K562 (cell line): ENCODE data around the gene FBLN7. TPM values are rescaled to one million over a fixed set of nuclear protein-coding genes. Genes with fewer than 3 reads are reported as not detected.

ENCODE experiments used
- ATAC-seq: fragments of 200-7000 bp; cut with Tn5 transposase; 3 replicates; pipeline ENCODE4 v1.9.1; 2020; ENCODE audit warnings: moderate library complexity
- BruUV-seq: library from RNA; stranded (reverse); fragments of 400-500 nt; replicated peaks from 2 replicates; lab custom pipeline; 2021; lab: Mats Ljungman, UMichigan
- CTCF ChIA-PET: fragments of 300-600 bp; formaldehyde crosslinking; extraction: SDS; loops from one replicate; lab custom pipeline; 2021; ENCODE audit warnings: low intra/inter-chr PET ratio; lab: Yijun Ruan, JAX
- POLR2A ChIA-PET: fragments of 300-600, 350-650 bp; sonication (Branson Sonifier 250); formaldehyde crosslinking; extraction: SDS; loops from one replicate; lab custom pipeline; 2021; ENCODE audit warnings: antibody characterized with exemption, inconsistent platforms; lab: Yijun Ruan, JAX
- DNase-seq, 4 experiments: peaks; one replicate each; pipeline versions ENCODE4 v3.0.0 to v3.0.0-alpha.2; 2011 to 2018; ENCODE audit warnings: low spot score in 3 of 4, mixed read lengths in 3 of 4; ENCODE audit errors: extremely low read depth in 1 of 4
- FAIRE-seq: peaks from 2 replicates; lab custom pipeline; 2011; peaks lifted over from hg19 to GRCh38; lab: Jason Lieb, UNC
- H2AFZ ChIP-seq: 2 replicates; pipeline ENCODE4 v1.6.0; 2011; ENCODE audit warnings: low read depth, low read length, control low read depth, inconsistent platforms
- H3K27ac ChIP-seq: fragments of 200-600 bp; 3 replicates; pipeline ENCODE4 v1.8.0; 2011; ENCODE audit warnings: low read depth, mild to moderate bottlenecking, control low read depth, inconsistent platforms, low read length, moderate library complexity, mixed read lengths; ENCODE audit errors: extremely low read depth
- H3K27me3 ChIP-seq, 2 experiments: fragments of 300-600 bp in 1 of 2; 2 replicates in 1 of 2; 3 replicates in 1 of 2; pipeline versions ENCODE4 v1.6.0 to v1.8.0; 2011; ENCODE audit warnings: inconsistent platforms in 2 of 2, low read length in 2 of 2, mild to moderate bottlenecking in 1 of 2, mixed read lengths in 1 of 2, moderate library complexity in 1 of 2; ENCODE audit not compliant: control insufficient read depth in 2 of 2, insufficient read depth in 2 of 2
- H3K36me3 ChIP-seq: fragments of 300-600 bp; 3 replicates; pipeline ENCODE4 v1.8.0; 2011; ENCODE audit warnings: mild to moderate bottlenecking, low read length, inconsistent platforms; ENCODE audit not compliant: control insufficient read depth, insufficient read depth
- H3K4me1 ChIP-seq, 2 experiments: fragments of 200-600 bp in 1 of 2; replicated peaks in 1 of 2; 2 replicates in 1 of 2; 3 replicates in 1 of 2; pipeline versions ENCODE4 v1.5.1 to v1.8.0; 2011; ENCODE audit warnings: inconsistent platforms in 2 of 2, low read length in 2 of 2, mild to moderate bottlenecking in 1 of 2, mixed read lengths in 1 of 2, moderate library complexity in 1 of 2; ENCODE audit not compliant: control insufficient read depth in 2 of 2, insufficient read depth in 2 of 2
- H3K4me2 ChIP-seq: 2 replicates; pipeline ENCODE4 v1.6.1; 2011; ENCODE audit warnings: low read length, control low read depth, inconsistent platforms, mixed read lengths; ENCODE audit not compliant: insufficient read depth
- H3K4me3 ChIP-seq: fragments of 200-600 bp; sonication (generic), shearing (Covaris generic); 2 replicates; pipeline ENCODE4 v1.5.1; 2016; ENCODE audit warnings: control low read depth, inconsistent platforms
- H3K79me2 ChIP-seq: fragments of 200-600 bp; 3 replicates; pipeline ENCODE4 v1.8.0; 2011; ENCODE audit warnings: low read length, inconsistent platforms; ENCODE audit not compliant: control insufficient read depth, insufficient read depth
- H3K9ac ChIP-seq, 2 experiments: 2 replicates each; pipeline versions ENCODE4 v1.6.0 to v1.6.1; 2011; ENCODE audit warnings: low read depth in 2 of 2, low read length in 2 of 2, control low read depth in 1 of 2, inconsistent platforms in 1 of 2, mild to moderate bottlenecking in 1 of 2, mixed read lengths in 1 of 2; ENCODE audit not compliant: insufficient read depth in 1 of 2
- H3K9me1 ChIP-seq: one replicate; pipeline ENCODE4 v1.6.0; 2011; ENCODE audit warnings: inconsistent platforms, mild to moderate bottlenecking, low read length, moderate library complexity; ENCODE audit not compliant: control insufficient read depth, insufficient read depth
- H3K9me3 ChIP-seq: replicated peaks from 2 replicates; pipeline ENCODE4 v1.5.1; 2011; ENCODE audit warnings: low read depth, low read length, inconsistent platforms; ENCODE audit not compliant: control insufficient read depth, insufficient read depth
- H4K20me1 ChIP-seq: replicated peaks from 2 replicates; pipeline ENCODE4 v1.6.1; 2011; ENCODE audit warnings: low read length, inconsistent platforms, mixed read lengths; ENCODE audit not compliant: control insufficient read depth, insufficient read depth
- CBFA2T2 ChIP-seq: fragments of 450-650 bp; conservative IDR thresholded peaks from 2 replicates; pipeline ENCODE4 v1.6.1; 2017; ENCODE audit warnings: mild to moderate bottlenecking
- CEBPG ChIP-seq, 3 experiments: fragments of 200-800 bp in 1 of 3; sonication (Bioruptor generic) in 1 of 3; sonication (generic) in 1 of 3; formaldehyde crosslinking in 1 of 3; IDR thresholded peaks in 2 of 3; conservative IDR thresholded peaks in 1 of 3; 2 replicates each; pipeline versions ENCODE4 v1.6.1 to v1.8.0; 2016 to 2022; ENCODE audit warnings: missing compliant biosample characterization in 2 of 3, missing genetic modification characterization in 2 of 3, mild to moderate bottlenecking in 1 of 3, missing genetic modification reagents in 1 of 3
- CHD1 ChIP-seq: fragments of 200-600 bp; sonication (generic); IDR thresholded peaks from one replicate; pipeline ENCODE4 v1.6.1; 2012; ENCODE audit warnings: mild to moderate bottlenecking, moderate library complexity, low read length, inconsistent platforms
- RCOR1 ChIP-seq, 2 experiments: IDR thresholded peaks; 2 replicates each; pipeline ENCODE4 v1.6.1; 2012; ENCODE audit warnings: low read depth in 2 of 2, low read length in 2 of 2, borderline replicate concordance in 1 of 2, improper control_type of control experiment in 1 of 2
- SAP30 ChIP-seq: fragments of 200-600 bp; sonication (generic); IDR thresholded peaks from 2 replicates; pipeline ENCODE4 v1.6.1; 2012; ENCODE audit warnings: borderline replicate concordance, low read depth, mild to moderate bottlenecking, moderate library complexity, low read length, control low read depth, inconsistent platforms; ENCODE audit not compliant: insufficient read depth, poor library complexity, severe bottlenecking
- ZNF77 ChIP-seq: fragments of 250-450 bp; sonication (Bioruptor Pico); IDR thresholded peaks from 2 replicates; pipeline ENCODE4 v1.5.0; 2020
- WGBS: fragments of 100-300 bp; shearing (Covaris generic); methylation state at CpG from one replicate; pipeline ENCODE4 v1.1.6; 2016; ENCODE audit warnings: low coverage, mixed read lengths; ENCODE audit not compliant: insufficient coverage; ENCODE audit errors: missing lambda C conversion rate; 5-methylcytosine and 5-hydroxymethylcytosine counted together
- in situ Hi-C: fragments of 300-500 bp; cut with MboI; formaldehyde crosslinking; loops from 4 replicates; pipeline ENCODE4 v1.15.0; 2018; ENCODE audit warnings: inconsistent platforms, mixed read lengths
- intact Hi-C: fragments of 100-400 bp; cut with micrococcal nuclease; formaldehyde crosslinking; loops from 2 replicates; pipeline ENCODE4 v1.14.2; 2022
- polyA plus RNA-seq, 8 experiments: library from polyadenylated mRNA; depleted of rRNA in 4 of 8; stranded (reverse) in 5 of 8; unstranded in 3 of 8; fragments of >200 nt; fragmentation: Nextera tagmentation in 2 of 8; fragmentation: Illumina TruSeq in 1 of 8; extraction: Ambion mirVana in 2 of 8; extraction: Trizol in 1 of 8; gene quantifications; 2 replicates each; pipeline versions ENCODE4 v1.2.1 to v1.2.3, GENCODE V29; 2011 to 2014; ENCODE audit warnings: inconsistent platforms in 1 of 8, missing spikeins in 1 of 8
- total RNA-seq, 7 experiments: library from RNA; depleted of rRNA in 6 of 7; stranded (reverse); fragments of >200 nt in 6 of 7; fragmentation: Illumina TruSeq in 2 of 7; extraction: Trizol in 2 of 7; gene quantifications; 2 replicates each; pipeline versions ENCODE4 v1.2.1 to v1.2.3, GENCODE V29; 2011 to 2021; ENCODE audit warnings: low replicate concordance in 1 of 7
- TF ChIP-seq, protein P1 (sequence below): fragments of 250-450 bp; sonication (Bioruptor Pico); IDR thresholded peaks from 2 replicates; pipeline ENCODE4 v1.4.0; 2020; ENCODE audit warnings: mild to moderate bottlenecking, moderate library complexity
- TF ChIP-seq, protein P2 (sequence below): fragments of 200-400 bp; formaldehyde crosslinking; IDR thresholded peaks from 2 replicates; pipeline ENCODE4 v1.6.1; 2017; ENCODE audit warnings: mild to moderate bottlenecking, low read depth, low read length, moderate library complexity

The FBLN7 gene
- total and polyA plus RNA-seq, 9 of the 15 experiments (the other 6 are each of a cell fraction or from before 2014, with no cell fraction given) = 0.13 TPM; not detected in 8

DNA sequence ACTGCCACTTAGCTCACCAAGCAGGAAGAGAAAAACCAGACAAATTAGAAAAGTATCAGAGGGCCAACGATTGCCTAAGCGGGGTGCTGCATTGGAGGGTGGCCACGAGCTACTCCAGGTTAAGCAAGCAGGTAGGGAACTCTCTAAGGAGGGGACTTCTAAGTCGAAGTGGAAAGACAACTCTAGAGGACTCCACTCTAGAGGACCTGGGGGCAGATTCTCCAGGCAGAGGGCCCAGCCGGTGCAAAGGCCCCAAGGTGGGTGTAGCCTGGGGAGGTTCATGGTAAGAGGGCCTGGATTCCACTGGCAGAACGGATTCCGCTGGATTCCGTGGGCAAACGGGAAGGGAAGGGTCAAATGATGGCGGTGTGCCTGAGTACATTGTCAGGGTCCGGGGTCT is 12.7 kb downstream of the FBLN7 start:
- Histone ChIP-seq H3K27me3 (peaks cover 31 to 79% of the 10 kb centered on the region in 2 experiments), H3K27ac (no peak overlapping the region), H3K4me3 (no peak overlapping the region), H3K4me1 (peaks cover 0 to 7% of the 10 kb centered on the region in 2 experiments; a peak in 2 of 5 replicates), H3K4me2 (no peak overlapping the region), H4K20me1 (no peaks in the 10 kb centered on the region), H2AFZ (no peak overlapping the region), H3K36me3 (no peaks in the 10 kb centered on the region), H3K79me2 (no peaks in the 10 kb centered on the region), H3K9me3 (no peaks in the 10 kb centered on the region), H3K9ac (no peak overlapping the region), H3K9me1 (no peaks in the 10 kb centered on the region)
- no TSS peak for BruUV-seq
- ChIA-PET CTCF (no interaction called here), POLR2A (no interaction called here)
- TF ChIP-seq, protein P1, sequence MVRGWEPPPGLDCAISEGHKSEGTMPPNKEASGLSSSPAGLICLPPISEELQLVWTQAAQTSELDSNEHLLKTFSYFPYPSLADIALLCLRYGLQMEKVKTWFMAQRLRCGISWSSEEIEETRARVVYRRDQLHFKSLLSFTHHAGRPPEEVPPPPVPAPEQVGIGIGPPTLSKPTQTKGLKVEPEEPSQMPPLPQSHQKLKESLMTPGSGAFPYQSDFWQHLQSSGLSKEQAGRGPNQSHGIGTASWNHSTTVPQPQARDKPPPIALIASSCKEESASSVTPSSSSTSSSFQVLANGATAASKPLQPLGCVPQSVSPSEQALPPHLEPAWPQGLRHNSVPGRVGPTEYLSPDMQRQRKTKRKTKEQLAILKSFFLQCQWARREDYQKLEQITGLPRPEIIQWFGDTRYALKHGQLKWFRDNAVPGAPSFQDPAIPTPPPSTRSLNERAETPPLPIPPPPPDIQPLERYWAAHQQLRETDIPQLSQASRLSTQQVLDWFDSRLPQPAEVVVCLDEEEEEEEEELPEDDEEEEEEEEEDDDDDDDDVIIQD = no peak
- no peak for TF ChIP-seq CEBPG (CRISPR knock-in tag; IDR thresholded peaks at IDR 0.05)
- no peak for TF ChIP-seq CEBPG (tag; conservative IDR thresholded peaks at IDR 0.05 in 1 of 2, IDR thresholded peaks at IDR 0.05 in 1 of 2)
- no peak for TF ChIP-seq ZNF77
- TF ChIP-seq CBFA2T2 = no peak
- no peak for TF ChIP-seq SAP30
- TF ChIP-seq RCOR1 (IDR thresholded peaks at IDR 0.05; ENCODE audit: borderline replicate concordance in 1 of 2, low read depth in 2 of 2, low read length in 2 of 2) = no peak
- TF ChIP-seq CHD1 = no peak
- TF ChIP-seq, protein P2, sequence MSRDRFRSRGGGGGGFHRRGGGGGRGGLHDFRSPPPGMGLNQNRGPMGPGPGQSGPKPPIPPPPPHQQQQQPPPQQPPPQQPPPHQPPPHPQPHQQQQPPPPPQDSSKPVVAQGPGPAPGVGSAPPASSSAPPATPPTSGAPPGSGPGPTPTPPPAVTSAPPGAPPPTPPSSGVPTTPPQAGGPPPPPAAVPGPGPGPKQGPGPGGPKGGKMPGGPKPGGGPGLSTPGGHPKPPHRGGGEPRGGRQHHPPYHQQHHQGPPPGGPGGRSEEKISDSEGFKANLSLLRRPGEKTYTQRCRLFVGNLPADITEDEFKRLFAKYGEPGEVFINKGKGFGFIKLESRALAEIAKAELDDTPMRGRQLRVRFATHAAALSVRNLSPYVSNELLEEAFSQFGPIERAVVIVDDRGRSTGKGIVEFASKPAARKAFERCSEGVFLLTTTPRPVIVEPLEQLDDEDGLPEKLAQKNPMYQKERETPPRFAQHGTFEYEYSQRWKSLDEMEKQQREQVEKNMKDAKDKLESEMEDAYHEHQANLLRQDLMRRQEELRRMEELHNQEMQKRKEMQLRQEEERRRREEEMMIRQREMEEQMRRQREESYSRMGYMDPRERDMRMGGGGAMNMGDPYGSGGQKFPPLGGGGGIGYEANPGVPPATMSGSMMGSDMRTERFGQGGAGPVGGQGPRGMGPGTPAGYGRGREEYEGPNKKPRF = no peak
- DNase-seq (no peak), FAIRE-seq (no peak), ATAC-seq (no peak)
- WGBS = 3% methylated on average over 11 of the region's 11 CpGs
- in situ Hi-C loops (no loop called here), intact Hi-C loops (no loop called here)
